Naive thymus-derived CD8-positive, alpha-beta T cell (primary cell): ENCODE measurements around the gene CDV3. TPM values are rescaled to one million over a fixed set of nuclear protein-coding genes. Genes with fewer than 3 reads are reported as not detected.

ENCODE experiments used
- ATAC-seq, 2 donors: fragments of 150-1000 bp; cut with Tn5 transposase in 1 of 2; sonication (Bioruptor Pico), chemical (Tn5 transposase) in 1 of 2; 1 replicate in 1 of 2; 2 replicates in 1 of 2; pipeline ENCODE4 v1.10.0; 2021; ENCODE audit warnings: mild to moderate bottlenecking in 2 of 2, moderate library complexity in 2 of 2
- POLR2A ChIA-PET: fragments of 350-600 bp; sonication (Branson Sonifier 250); formaldehyde crosslinking; loops from one replicate; lab custom pipeline; 2021; ENCODE audit warnings: antibody characterized with exemption; lab: Charles Lee
- DNase-seq, 10 donors: peaks; one replicate each; pipeline versions ENCODE4 v3.0.0 to v3.0.0-alpha.2; 2020 to 2022
- H3K27ac Mint-ChIP-seq, 10 donors: one replicate each; pipeline ENCODE4 v1.8.0; 2020 to 2022; ENCODE audit warnings: mild to moderate bottlenecking in 10 of 10, mixed read lengths in 10 of 10, moderate library complexity in 4 of 10, inconsistent platforms in 1 of 10
- H3K27me3 Mint-ChIP-seq, 5 donors: one replicate each; pipeline ENCODE4 v1.8.0; 2021 to 2022; ENCODE audit warnings: mixed read lengths in 5 of 5
- H3K36me3 Mint-ChIP-seq, 3 donors: one replicate each; pipeline ENCODE4 v1.8.0; 2020 to 2022; ENCODE audit warnings: mixed read lengths in 3 of 3, mild to moderate bottlenecking in 2 of 3, inconsistent platforms in 1 of 3
- H3K4me1 Mint-ChIP-seq, 4 donors: one replicate each; pipeline ENCODE4 v1.8.0; 2021 to 2022; ENCODE audit warnings: mixed read lengths in 4 of 4
- H3K4me3 Mint-ChIP-seq, 10 donors: one replicate each; pipeline ENCODE4 v1.8.0; 2020 to 2022; ENCODE audit warnings: mild to moderate bottlenecking in 10 of 10, mixed read lengths in 10 of 10, moderate library complexity in 6 of 10, inconsistent platforms in 1 of 10
- H3K9me3 Mint-ChIP-seq, 9 donors: one replicate each; pipeline ENCODE4 v1.8.0; 2020 to 2022; ENCODE audit warnings: mixed read lengths in 9 of 9, mild to moderate bottlenecking in 3 of 9, inconsistent platforms in 1 of 9, moderate library complexity in 1 of 9
- polyA plus RNA-seq, 3 donors: library from polyadenylated mRNA; unstranded; fragments of 300-500 nt; fragmentation: Illumina TruSeq; gene quantifications; one replicate each; pipeline ENCODE4 v1.2.3, GENCODE V29; 2021
- total RNA-seq, 8 experiments: library from RNA in 2 of 8; stranded (reverse) in 2 of 8; gene quantifications; one replicate each; pipeline ENCODE4 v1.2.3 and lab custom pipeline; 2021 to 2026

The CDV3 gene
- total and polyA plus RNA-seq, 5 experiments from 2014 or later: 41.7 to 226 (median 82.2) TPM

GRCh38 chr3:133570937-133571320, 2.6 kb upstream of the CDV3 start:
- peaks cover 18 to 51% (median 33%) of the 10 kb centered on the region in 4 donors for H3K4me1 Mint-ChIP-seq
- H3K9me3 Mint-ChIP-seq: no peaks in the 10 kb centered on the region
- peaks cover 2 to 11% (median 7%) of the 10 kb centered on the region in 3 donors for H3K36me3 Mint-ChIP-seq
- ATAC-seq (no peak), DNase-seq (no peak)
- H3K27ac Mint-ChIP-seq: peak overlapping the region in 8 of 10 donors; percentile 16 to 94 (median 80)
- POLR2A ChIA-PET: interaction anchor here (8.8 kb wide), 1 partner anchor 81 kb away, joined by 224 read pairs; no protein-coding TSS in a partner anchor
- H3K27me3 Mint-ChIP-seq: no peaks in the 10 kb centered on the region
- H3K4me3 Mint-ChIP-seq: peak overlapping the region in 3 of 10 donors; percentile 9 to 48 (median 18)

- ATAC-seq (no peak), DNase-seq (peak in 3 of 10 donors; percentile 9 to 49 (median 47))
- H3K27me3 Mint-ChIP-seq: no peaks in the 10 kb centered on the region
- POLR2A ChIA-PET: interaction anchor here (0.6 to 8.8 kb wide), 16 partner anchors 13 to 913 kb away, joined by 3 to 224 read pairs (median 5); partner anchors contain the start of genes ANAPC13, CEP63, NPHP3 and TOPBP1
- peak overlapping the region; percentile 79 to 93 (median 88) for H3K4me3 Mint-ChIP-seq
- peaks cover 26 to 61% (median 47%) of the 10 kb centered on the region in 4 donors for H3K4me1 Mint-ChIP-seq
- no peaks in the 10 kb centered on the region for H3K9me3 Mint-ChIP-seq
- peaks cover 7 to 26% (median 18%) of the 10 kb centered on the region in 3 donors for H3K36me3 Mint-ChIP-seq
- peak overlapping the region; percentile 94 to 100 (median 99) for H3K27ac Mint-ChIP-seq
Measured at GRCh38 chr3:133572158-133573053, 1.1 kb upstream of the CDV3 start.

GRCh38 chr3:133573054-133573628, 345 bp upstream of the CDV3 start:
- H3K27me3 Mint-ChIP-seq: no peaks in the 10 kb centered on the region
- H3K4me3 Mint-ChIP-seq: peak overlapping the region; percentile 79 to 93 (median 88)
- POLR2A ChIA-PET: interaction anchor here (0.5 to 8.8 kb wide), 17 partner anchors 14 to 913 kb away, joined by 3 to 224 read pairs (median 4); partner anchors contain the start of genes ANAPC13, CEP63, NPHP3 and TOPBP1
- no peaks in the 10 kb centered on the region for H3K9me3 Mint-ChIP-seq
- DNase-seq (peak; percentile 97 to 100 (median 100)), ATAC-seq (peak; percentile 78 to 81)
- H3K36me3 Mint-ChIP-seq: peaks cover 7 to 33% (median 25%) of the 10 kb centered on the region in 3 donors
- H3K27ac Mint-ChIP-seq: peak overlapping the region; percentile 94 to 100 (median 99)
- H3K4me1 Mint-ChIP-seq: peaks cover 24 to 65% (median 54%) of the 10 kb centered on the region in 4 donors

- peak overlapping the region; percentile 90 to 98 (median 94) for H3K27ac Mint-ChIP-seq
- POLR2A ChIA-PET: interaction anchor here (0.7 to 8.8 kb wide), 14 partner anchors 18 to 914 kb away, joined by 3 to 224 read pairs (median 4); partner anchors contain the start of genes ANAPC13, CEP63, NPHP3 and TOPBP1
- H3K9me3 Mint-ChIP-seq: no peaks in the 10 kb centered on the region
- no peaks in the 10 kb centered on the region for H3K27me3 Mint-ChIP-seq
- peaks cover 7 to 45% (median 26%) of the 10 kb centered on the region in 3 donors for H3K36me3 Mint-ChIP-seq
- ATAC-seq (peak; percentile 18 to 20), DNase-seq (peak; percentile 50 to 79 (median 62))
- peak overlapping the region; percentile 85 to 99 (median 94) for H3K4me3 Mint-ChIP-seq
- peaks cover 27 to 77% (median 66%) of the 10 kb centered on the region in 4 donors for H3K4me1 Mint-ChIP-seq
Measured at GRCh38 chr3:133574260-133574881, 885 bp downstream of the CDV3 start.

GRCh38 chr3:133575086-133575485, 1.6 kb downstream of the CDV3 start:
- Mint-ChIP-seq H3K4me1 (peaks cover 27 to 78% (median 67%) of the 10 kb centered on the region in 4 donors), H3K36me3 (peaks cover 7 to 51% (median 27%) of the 10 kb centered on the region in 3 donors), H3K27me3 (no peaks in the 10 kb centered on the region), H3K27ac (peak overlapping the region; percentile 90 to 98 (median 94)), H3K4me3 (peak overlapping the region; percentile 85 to 99 (median 94)), H3K9me3 (no peaks in the 10 kb centered on the region)
- POLR2A ChIA-PET: interaction anchor here (0.7 to 8.8 kb wide), 12 partner anchors 18 to 914 kb away, joined by 3 to 224 read pairs (median 4); partner anchors contain the start of genes ANAPC13, CEP63, NPHP3 and TOPBP1
- ATAC-seq: no peak
- DNase-seq: no peak

GRCh38 chr3:133576169-133576568, 2.7 kb downstream of the CDV3 start:
- peak overlapping the region; percentile 55 to 95 (median 84) for H3K27ac Mint-ChIP-seq
- DNase-seq (no peak), ATAC-seq (no peak)
- no peaks in the 10 kb centered on the region for H3K27me3 Mint-ChIP-seq
- peaks cover 25 to 79% (median 66%) of the 10 kb centered on the region in 4 donors for H3K4me1 Mint-ChIP-seq
- POLR2A ChIA-PET: interaction anchor here (8.8 kb wide), 1 partner anchor 87 kb away, joined by 224 read pairs; no protein-coding TSS in a partner anchor
- peak overlapping the region; percentile 86 to 99 (median 94) for H3K4me3 Mint-ChIP-seq
- no peaks in the 10 kb centered on the region for H3K9me3 Mint-ChIP-seq
- H3K36me3 Mint-ChIP-seq: peaks cover 7 to 57% (median 27%) of the 10 kb centered on the region in 3 donors

- DNase-seq (peak in 1 of 10 donors; percentile 23), ATAC-seq (no peak)
- H3K27ac Mint-ChIP-seq: peak overlapping the region in 9 of 10 donors; percentile 37 to 95 (median 81)
- H3K9me3 Mint-ChIP-seq: no peaks in the 10 kb centered on the region
- POLR2A ChIA-PET: interaction anchor here (0.6 to 1.8 kb wide), 5 partner anchors 26 to 161 kb away, joined by 3 to 9 read pairs (median 3); no protein-coding TSS in a partner anchor
- peaks cover 29 to 81% (median 71%) of the 10 kb centered on the region in 4 donors for H3K4me1 Mint-ChIP-seq
- peaks cover 7 to 79% (median 33%) of the 10 kb centered on the region in 3 donors for H3K36me3 Mint-ChIP-seq
- H3K27me3 Mint-ChIP-seq: no peaks in the 10 kb centered on the region
- H3K4me3 Mint-ChIP-seq: peak overlapping the region; percentile 51 to 98 (median 90)
Measured at GRCh38 chr3:133578548-133579191, 5.2 kb downstream of the CDV3 start.

GRCh38 chr3:133583396-133583795, 9.9 kb downstream of the CDV3 start:
- Mint-ChIP-seq H3K36me3 (peaks cover 0 to 87% (median 13%) of the 10 kb centered on the region in 3 donors), H3K4me3 (peak overlapping the region in 1 of 10 donors; percentile 57), H3K9me3 (no peaks in the 10 kb centered on the region), H3K27ac (peak overlapping the region in 7 of 10 donors; percentile 8 to 90 (median 52)), H3K4me1 (peaks cover 16 to 66% (median 51%) of the 10 kb centered on the region in 4 donors), H3K27me3 (no peaks in the 10 kb centered on the region)
- no peak for ATAC-seq
- DNase-seq: no peak
- POLR2A ChIA-PET: no interaction called here

- Mint-ChIP-seq H3K27ac (peak overlapping the region in 7 of 10 donors; percentile 11 to 76 (median 63)), H3K36me3 (peaks cover 0 to 69% (median 10%) of the 10 kb centered on the region in 3 donors), H3K27me3 (no peaks in the 10 kb centered on the region), H3K4me1 (peaks cover 13 to 43% (median 25%) of the 10 kb centered on the region in 4 donors), H3K4me3 (no peak overlapping the region), H3K9me3 (no peaks in the 10 kb centered on the region)
- ATAC-seq (no peak), DNase-seq (no peak)
- POLR2A ChIA-PET: no interaction called here
Measured at GRCh38 chr3:133588035-133588434, 14.5 kb downstream of the CDV3 start.

- H3K27me3 Mint-ChIP-seq: no peaks in the 10 kb centered on the region
- peaks cover 0 to 60% (median 10%) of the 10 kb centered on the region in 3 donors for H3K36me3 Mint-ChIP-seq
- no peak for DNase-seq
- peak in 1 of 2 donors; percentile 10 for ATAC-seq
- H3K27ac Mint-ChIP-seq: peak overlapping the region in 8 of 10 donors; percentile 19 to 80 (median 60)
- H3K4me3 Mint-ChIP-seq: no peak overlapping the region
- no peaks in the 10 kb centered on the region for H3K9me3 Mint-ChIP-seq
- peaks cover 10 to 40% (median 22%) of the 10 kb centered on the region in 4 donors for H3K4me1 Mint-ChIP-seq
- POLR2A ChIA-PET: no interaction called here
Measured at GRCh38 chr3:133588784-133589465, 15.4 kb downstream of the CDV3 start.

GRCh38 chr3:133589503-133589902, 16.0 kb downstream of the CDV3 start:
- H3K4me1 Mint-ChIP-seq: peaks cover 10 to 40% (median 22%) of the 10 kb centered on the region in 4 donors
- DNase-seq: no peak
- peaks cover 0 to 54% (median 10%) of the 10 kb centered on the region in 3 donors for H3K36me3 Mint-ChIP-seq
- H3K4me3 Mint-ChIP-seq: no peak overlapping the region
- H3K27ac Mint-ChIP-seq: peak overlapping the region in 5 of 10 donors; percentile 19 to 71 (median 57)
- no peaks in the 10 kb centered on the region for H3K27me3 Mint-ChIP-seq
- no peak for ATAC-seq
- no peaks in the 10 kb centered on the region for H3K9me3 Mint-ChIP-seq
- POLR2A ChIA-PET: no interaction called here
